ENCODE data around the gene FHL2.

Gene FHL2

DNA sequence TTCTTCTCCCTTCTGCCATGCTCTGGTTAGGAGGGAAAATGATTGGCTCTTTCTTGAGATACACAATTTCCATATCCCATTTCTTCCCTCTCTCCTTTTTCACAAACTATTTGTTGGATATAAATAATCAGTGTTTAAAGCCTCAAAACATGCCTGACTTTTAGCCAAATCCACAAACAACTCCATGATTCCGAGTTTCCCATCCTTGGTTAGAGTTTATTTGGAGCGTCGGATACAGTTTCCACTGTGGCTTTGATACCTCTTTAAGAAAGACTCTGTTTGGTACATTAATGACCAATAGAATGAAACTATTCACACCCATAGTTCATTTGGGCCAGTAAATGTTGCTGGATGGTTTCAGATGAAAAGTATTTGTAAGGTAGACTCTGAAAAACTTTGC lies 5.9 kb upstream of the FHL2 start:
- no peak overlapping the region for H3K4me3 ChIP-seq (ENCODE audit: low read depth, low read length)
- TF ChIP-seq, protein P1, sequence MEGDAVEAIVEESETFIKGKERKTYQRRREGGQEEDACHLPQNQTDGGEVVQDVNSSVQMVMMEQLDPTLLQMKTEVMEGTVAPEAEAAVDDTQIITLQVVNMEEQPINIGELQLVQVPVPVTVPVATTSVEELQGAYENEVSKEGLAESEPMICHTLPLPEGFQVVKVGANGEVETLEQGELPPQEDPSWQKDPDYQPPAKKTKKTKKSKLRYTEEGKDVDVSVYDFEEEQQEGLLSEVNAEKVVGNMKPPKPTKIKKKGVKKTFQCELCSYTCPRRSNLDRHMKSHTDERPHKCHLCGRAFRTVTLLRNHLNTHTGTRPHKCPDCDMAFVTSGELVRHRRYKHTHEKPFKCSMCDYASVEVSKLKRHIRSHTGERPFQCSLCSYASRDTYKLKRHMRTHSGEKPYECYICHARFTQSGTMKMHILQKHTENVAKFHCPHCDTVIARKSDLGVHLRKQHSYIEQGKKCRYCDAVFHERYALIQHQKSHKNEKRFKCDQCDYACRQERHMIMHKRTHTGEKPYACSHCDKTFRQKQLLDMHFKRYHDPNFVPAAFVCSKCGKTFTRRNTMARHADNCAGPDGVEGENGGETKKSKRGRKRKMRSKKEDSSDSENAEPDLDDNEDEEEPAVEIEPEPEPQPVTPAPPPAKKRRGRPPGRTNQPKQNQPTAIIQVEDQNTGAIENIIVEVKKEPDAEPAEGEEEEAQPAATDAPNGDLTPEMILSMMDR (IDR thresholded peaks at IDR 0.05; ENCODE audit: insufficient read depth, low read depth, low read length, missing control alignments): no peak
- DNase-seq (ENCODE audit: low read depth): no peak

DNA sequence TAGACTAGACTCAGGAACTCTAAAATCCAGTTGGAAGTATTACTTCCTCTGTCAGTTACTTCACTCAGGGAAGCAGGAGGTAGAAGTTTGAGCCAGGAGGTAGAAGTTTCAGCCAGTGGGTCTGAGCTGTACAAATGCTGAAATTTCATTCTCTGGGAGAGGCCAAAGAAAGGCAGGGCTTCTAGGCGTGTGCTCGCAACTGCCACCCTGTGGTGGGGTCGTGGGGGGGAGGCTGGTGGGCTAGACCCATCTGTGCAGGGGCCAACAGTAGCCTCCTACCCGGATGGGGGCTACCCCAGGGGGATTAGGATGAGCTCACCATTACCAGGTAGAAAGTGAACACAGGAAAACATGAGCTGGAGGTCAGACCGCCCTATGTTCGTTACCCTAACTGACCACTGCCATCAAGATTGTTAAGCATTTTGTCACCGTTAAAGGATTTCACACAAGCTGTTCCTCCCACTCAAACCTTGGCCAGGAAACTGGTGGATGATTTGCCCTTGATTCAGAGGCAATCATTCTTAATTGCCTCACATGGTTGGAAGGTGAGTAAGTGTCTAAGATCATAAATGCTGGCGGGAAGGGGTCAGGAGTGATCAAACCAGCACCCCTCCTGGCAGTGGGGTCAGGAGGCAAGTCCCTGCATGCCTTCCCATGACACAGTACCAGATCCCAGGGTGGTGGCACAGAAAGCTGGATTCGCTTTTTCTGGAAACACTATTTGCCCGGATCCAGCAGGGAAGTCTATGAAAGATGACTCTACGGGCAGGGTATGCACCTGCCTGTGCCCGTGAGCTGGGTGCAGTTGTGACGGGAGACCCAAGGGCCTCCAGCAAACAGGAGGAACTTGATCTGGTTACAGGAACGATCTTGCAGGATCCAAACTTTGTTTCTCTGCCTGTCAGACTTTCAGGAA lies 5.2 kb upstream of the FHL2 start:
- DNase-seq (ENCODE audit: low read depth): no peak
- TF ChIP-seq, protein P1 (IDR thresholded peaks at IDR 0.05; ENCODE audit: insufficient read depth, low read depth, low read length, missing control alignments): peak; percentile 11
- no peak overlapping the region for H3K4me3 ChIP-seq (ENCODE audit: low read depth, low read length)

DNA sequence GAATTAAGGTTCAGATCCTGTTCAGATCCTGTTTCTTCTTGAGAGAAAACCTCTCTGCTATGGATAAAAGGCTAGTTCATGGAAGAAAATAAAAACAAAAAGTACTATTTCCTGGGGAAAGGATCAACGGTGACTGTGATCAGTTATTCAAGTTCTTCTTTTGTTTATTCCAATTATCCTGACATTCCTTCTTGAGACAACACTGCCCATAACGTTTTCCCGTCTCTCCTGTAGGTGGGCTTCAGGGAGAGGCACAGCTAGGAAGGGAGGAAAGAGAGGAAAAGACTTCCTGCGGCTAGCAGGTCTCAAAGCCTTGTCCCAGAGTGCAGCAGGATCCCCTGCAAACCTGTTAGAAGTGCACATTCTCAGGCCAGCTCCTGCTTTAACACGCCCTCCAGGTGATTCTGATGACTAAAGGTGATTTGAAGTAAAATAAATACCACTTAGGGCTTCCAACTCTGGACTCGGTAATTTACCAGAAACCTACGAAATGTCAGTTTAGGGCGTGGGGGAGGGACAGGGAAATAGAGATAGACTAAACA lies 4.5 kb upstream of the FHL2 start:
- TF ChIP-seq, protein P1 (IDR thresholded peaks at IDR 0.05; ENCODE audit: insufficient read depth, low read depth, low read length, missing control alignments): no peak
- DNase-seq (ENCODE audit: low read depth): no peak
- H3K4me3 ChIP-seq (ENCODE audit: low read depth, low read length): no peak overlapping the region

DNA sequence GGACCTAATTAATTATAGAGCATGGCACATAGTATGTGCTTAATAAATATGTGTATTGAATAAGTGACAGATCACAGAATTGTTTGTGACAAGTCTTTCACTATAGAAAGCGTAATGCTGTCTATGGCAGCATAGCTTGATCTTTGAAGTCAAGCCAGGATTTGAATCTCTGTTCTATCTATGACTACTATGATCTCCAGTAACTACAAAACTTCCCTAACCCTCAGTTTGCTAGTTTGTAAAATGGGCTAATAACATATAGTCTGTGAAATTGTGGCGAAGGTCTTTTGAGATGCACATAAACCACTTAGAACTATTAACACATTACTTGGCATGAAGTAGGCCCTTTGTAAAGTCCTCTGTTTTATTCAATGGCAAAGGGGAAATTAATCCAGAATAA lies 4.0 kb upstream of the FHL2 start:
- H3K4me3 ChIP-seq (ENCODE audit: low read depth, low read length): no peak overlapping the region
- DNase-seq (ENCODE audit: low read depth): no peak
- TF ChIP-seq, protein P1 (IDR thresholded peaks at IDR 0.05; ENCODE audit: insufficient read depth, low read depth, low read length, missing control alignments): no peak

DNA sequence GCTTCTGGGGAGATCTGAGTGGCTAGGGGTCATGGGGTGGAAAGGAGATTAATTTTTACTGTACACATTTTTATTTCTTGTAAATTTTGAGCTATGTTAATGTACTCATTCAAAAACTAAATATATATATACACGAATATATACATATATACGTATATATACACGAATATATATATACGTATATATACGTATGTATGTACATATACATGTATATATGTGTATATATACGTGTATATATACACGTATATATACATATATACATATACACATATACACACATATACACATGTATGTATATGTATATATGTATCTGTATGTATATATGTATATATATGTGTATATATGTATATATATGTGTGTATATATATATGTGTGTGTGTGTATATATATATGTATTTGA lies 3.0 kb upstream of the FHL2 start:
- no peak overlapping the region for H3K4me3 ChIP-seq (ENCODE audit: low read depth, low read length)
- TF ChIP-seq, protein P1 (IDR thresholded peaks at IDR 0.05; ENCODE audit: insufficient read depth, low read depth, low read length, missing control alignments): no peak
- DNase-seq (ENCODE audit: low read depth): no peak

DNA sequence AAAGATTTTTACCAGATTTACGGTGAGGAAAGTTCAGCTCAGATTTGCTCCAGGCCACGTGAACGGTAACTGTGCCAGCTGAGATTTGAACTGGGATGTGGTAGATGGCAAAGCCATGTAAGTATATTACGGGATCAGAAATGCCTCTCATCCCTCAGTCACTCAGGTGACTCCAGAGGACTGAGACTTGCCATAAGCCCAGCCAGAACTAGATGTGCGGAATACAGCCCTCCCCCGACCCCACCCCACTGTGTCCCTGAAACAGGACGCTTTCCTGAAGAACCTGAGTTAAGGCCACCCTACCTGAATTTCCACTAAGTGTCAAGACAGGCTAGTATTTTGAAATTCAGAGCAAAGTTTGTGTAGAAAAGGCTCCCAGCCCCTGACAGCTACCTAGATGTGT lies 1.3 kb upstream of the FHL2 start:
- no peak for DNase-seq (ENCODE audit: low read depth)
- H3K4me3 ChIP-seq (ENCODE audit: low read depth, low read length): no peak overlapping the region
- TF ChIP-seq, protein P1 (IDR thresholded peaks at IDR 0.05; ENCODE audit: insufficient read depth, low read depth, low read length, missing control alignments): no peak
